RWPE1 (cell line): ENCODE measurements around the gene ADK.

ENCODE experiments used
- CTCF ChIA-PET: fragments of 350-600 bp; sonication (Branson Sonifier 250); formaldehyde crosslinking; extraction: SDS; loops from one replicate; lab custom pipeline; 2021; lab: Yijun Ruan, JAX
- POLR2A ChIA-PET: fragments of 400-600 bp; formaldehyde crosslinking; extraction: SDS; loops from one replicate; lab custom pipeline; 2020; ENCODE audit warnings: antibody characterized with exemption; ENCODE audit not compliant: low non-redundant PET; lab: Yijun Ruan, JAX
- DNase-seq: peaks from one replicate; pipeline ENCODE4 v3.0.0; 2012; ENCODE audit warnings: low spot score
- H3K27ac ChIP-seq: fragments of 450-650 bp; 2 replicates; pipeline ENCODE4 v1.5.1; 2017
- CTCF ChIP-seq: fragments of 450-650 bp; conservative IDR thresholded peaks from 2 replicates; pipeline ENCODE4 v1.5.1; 2017; ENCODE audit warnings: low read depth, mild to moderate bottlenecking

Gene ADK

GRCh38 chr10:74623786-74624185, 472.8 kb downstream of the ADK start:
- ChIA-PET CTCF (no interaction called here), POLR2A (no interaction called here)
- no peak for TF ChIP-seq CTCF
- DNase-seq: no peak
- no peak overlapping the region for H3K27ac ChIP-seq

GRCh38 chr10:74624501-74624900, 473.5 kb downstream of the ADK start:
- ChIA-PET POLR2A (no interaction called here), CTCF (interaction anchor here (0.5 to 0.6 kb wide), 3 partner anchors 74 to 1870 kb away, joined by 3 to 6 read pairs (median 3); no protein-coding TSS in a partner anchor)
- H3K27ac ChIP-seq: no peak overlapping the region
- DNase-seq: no peak
- TF ChIP-seq CTCF: no peak

GRCh38 chr10:74628136-74628535, 477.1 kb downstream of the ADK start:
- ChIA-PET POLR2A (no interaction called here), CTCF (interaction anchor here (0.6 to 0.7 kb wide), 2 partner anchors 45 to 360 kb away, joined by 3 read pairs; no protein-coding TSS in a partner anchor)
- TF ChIP-seq CTCF: no peak

GRCh38 chr10:74634995-74635536, 484.0 kb downstream of the ADK start:
- POLR2A ChIA-PET: no interaction called here
- no peak for TF ChIP-seq CTCF
- no peak overlapping the region for H3K27ac ChIP-seq
- no peak for DNase-seq
- CTCF ChIA-PET: no interaction called here

More at GRCh38 chr10:74628136-74628535, 477.1 kb downstream of the ADK start:
- DNase-seq: no peak
- H3K27ac ChIP-seq: no peak overlapping the region

- POLR2A ChIA-PET: no interaction called here
- H3K27ac ChIP-seq: no peak overlapping the region
Observed at GRCh38 chr10:74635655-74636054, 484.6 kb downstream of the ADK start.

GRCh38 chr10:74637685-74638084, 486.7 kb downstream of the ADK start:
- CTCF ChIA-PET: interaction anchor here (0.8 to 1.6 kb wide), 2 partner anchors 8 to 382 kb away, joined by 3 to 5 read pairs; no protein-coding TSS in a partner anchor

More at GRCh38 chr10:74635655-74636054, 484.6 kb downstream of the ADK start:
- DNase-seq: no peak
- TF ChIP-seq CTCF: no peak
- CTCF ChIA-PET: no interaction called here

More at GRCh38 chr10:74637685-74638084, 486.7 kb downstream of the ADK start:
- no peak overlapping the region for H3K27ac ChIP-seq
- DNase-seq: no peak
- no peak for TF ChIP-seq CTCF
- POLR2A ChIA-PET: no interaction called here
